Endodermal cell (in vitro differentiated cells): ENCODE results near the gene PLB1. TPM values are rescaled to one million over a fixed set of nuclear protein-coding genes. Genes with fewer than 3 reads are reported as not detected.

Experiments
- DNase-seq: peaks from one replicate; pipeline ENCODE4 v3.0.0-alpha.2; 2017
- H3K27ac ChIP-seq: 2 replicates; pipeline ENCODE4 v1.5.1; 2013; ENCODE audit warnings: mild to moderate bottlenecking, low read depth, low read length, moderate library complexity
- H3K27me3 ChIP-seq: 2 replicates; pipeline ENCODE4 v1.6.1; 2013; ENCODE audit warnings: mild to moderate bottlenecking, low read length, moderate library complexity; ENCODE audit not compliant: insufficient read depth, control insufficient read depth, poor library complexity, severe bottlenecking
- H3K36me3 ChIP-seq: 2 replicates; pipeline ENCODE4 v1.7.0; 2013; ENCODE audit warnings: mild to moderate bottlenecking, low read length, moderate library complexity; ENCODE audit not compliant: control insufficient read depth, insufficient read depth
- H3K4me1 ChIP-seq: one replicate; pipeline ENCODE4 v1.7.0; 2013; ENCODE audit warnings: low read length; ENCODE audit not compliant: control insufficient read depth, insufficient read depth
- H3K4me3 ChIP-seq: 2 replicates; pipeline ENCODE4 v1.5.1; 2013; ENCODE audit warnings: mild to moderate bottlenecking, low read length, moderate library complexity
- H3K9ac ChIP-seq: 2 replicates; pipeline ENCODE4 v1.6.1; 2013; ENCODE audit warnings: mild to moderate bottlenecking, low read length, moderate library complexity; ENCODE audit not compliant: poor library complexity, severe bottlenecking; ENCODE audit errors: extremely low read depth
- H3K9me3 ChIP-seq: 2 replicates; pipeline ENCODE4 v1.6.1; 2013; ENCODE audit warnings: mild to moderate bottlenecking, low read length, moderate library complexity; ENCODE audit not compliant: control insufficient read depth
- H3K27ac Mint-ChIP-seq: 2 replicates; pipeline ENCODE4 v1.8.0; 2020; ENCODE audit warnings: mixed read lengths
- H3K27me3 Mint-ChIP-seq: 2 replicates; pipeline ENCODE4 v1.8.0; 2021; ENCODE audit warnings: mild to moderate bottlenecking, mixed read lengths; ENCODE audit not compliant: insufficient read depth
- H3K36me3 Mint-ChIP-seq: 2 replicates; pipeline ENCODE4 v1.8.0; 2020; ENCODE audit warnings: low read depth, mixed read lengths
- H3K4me1 Mint-ChIP-seq: 2 replicates; pipeline ENCODE4 v1.8.0; 2020; ENCODE audit warnings: mixed read lengths
- H3K4me3 Mint-ChIP-seq: 2 replicates; pipeline ENCODE4 v1.8.0; 2020; ENCODE audit warnings: mild to moderate bottlenecking, moderate library complexity, mixed read lengths
- H3K9me3 Mint-ChIP-seq: 2 replicates; pipeline ENCODE4 v1.8.0; 2020; ENCODE audit warnings: mild to moderate bottlenecking, mixed read lengths
- CTCF ChIP-seq: fragments of 200-600 bp; sonication (generic); conservative IDR thresholded peaks from 2 replicates; pipeline ENCODE4 v1.5.0; 2021; ENCODE audit warnings: antibody characterized with exemption, mild to moderate bottlenecking
- WGBS, 2 experiments: methylation state at CpG; one replicate each; pipeline versions ENCODE4 v1.1.5 to v1.1.7; 2013; ENCODE audit warnings: missing lambda C conversion rate in 2 of 2, mixed read lengths in 1 of 2; ENCODE audit not compliant: insufficient coverage in 1 of 2, insufficient read length in 1 of 2; 5-methylcytosine and 5-hydroxymethylcytosine counted together
- total RNA-seq, 2 donors: library from RNA; stranded (reverse); fragmentation: NEBNext Ultra II Directional in 1 of 2; extraction: Animal tissue kit (Norgen Biotek cat#: 25700) in 1 of 2; gene quantifications; 2 replicates in 1 of 2; 3 replicates in 1 of 2; pipeline ENCODE4 v1.2.1, GENCODE V29; 2021

Gene PLB1
- total RNA-seq, 2 donors from 2014 or later = 0.35 to 0.38 TPM

GRCh38 chr2:28668880-28669279, 173.0 kb downstream of the PLB1 start:
- no peak overlapping the region for H3K9ac ChIP-seq
- H3K36me3 Mint-ChIP-seq = no peaks in the 10 kb centered on the region
- no peaks in the 10 kb centered on the region for H3K9me3 ChIP-seq
- 95 to 100% methylated on average over 2 of the region's 2 CpGs for whole genome bisulfite sequencing, 2 experiments
- H3K9me3 Mint-ChIP-seq = peaks cover 1% of the 10 kb centered on the region
- DNase-seq = no peak
- no peak overlapping the region for H3K4me3 ChIP-seq
- H3K27ac ChIP-seq = no peak overlapping the region
- no peak overlapping the region for H3K27ac Mint-ChIP-seq
- no peaks in the 10 kb centered on the region for H3K27me3 ChIP-seq
- no peaks in the 10 kb centered on the region for H3K4me1 ChIP-seq
- no peaks in the 10 kb centered on the region for H3K27me3 Mint-ChIP-seq
- H3K36me3 ChIP-seq = no peaks in the 10 kb centered on the region
- no peaks in the 10 kb centered on the region for H3K4me1 Mint-ChIP-seq
- no peak for TF ChIP-seq CTCF
- H3K4me3 Mint-ChIP-seq = no peak overlapping the region

- Mint-ChIP-seq H3K36me3 (no peaks in the 10 kb centered on the region), H3K27me3 (no peaks in the 10 kb centered on the region), H3K9me3 (peaks cover 1% of the 10 kb centered on the region), H3K4me1 (no peaks in the 10 kb centered on the region), H3K4me3 (no peak overlapping the region), H3K27ac (no peak overlapping the region)
- WGBS, 2 experiments = 65 to 79% methylated on average over 2 of the region's 2 CpGs
- peak overlapping the region; percentile 62 for H3K27ac ChIP-seq
- H3K9ac ChIP-seq = no peak overlapping the region
- no peaks in the 10 kb centered on the region for H3K9me3 ChIP-seq
- H3K4me3 ChIP-seq = no peak overlapping the region
- H3K27me3 ChIP-seq = no peaks in the 10 kb centered on the region
- TF ChIP-seq CTCF = no peak
- H3K4me1 ChIP-seq = no peaks in the 10 kb centered on the region
- no peak for DNase-seq
- H3K36me3 ChIP-seq = no peaks in the 10 kb centered on the region
Measured at GRCh38 chr2:28670856-28671255, 175.0 kb downstream of the PLB1 start.

GRCh38 chr2:28673338-28673737, 177.5 kb downstream of the PLB1 start:
- no peaks in the 10 kb centered on the region for H3K36me3 ChIP-seq
- no peaks in the 10 kb centered on the region for H3K9me3 ChIP-seq
- no peak for DNase-seq
- H3K4me1 Mint-ChIP-seq = no peaks in the 10 kb centered on the region
- no peaks in the 10 kb centered on the region for H3K4me1 ChIP-seq
- H3K27me3 Mint-ChIP-seq = no peaks in the 10 kb centered on the region
- 88 to 100% methylated on average over 1 to 4 of the region's 4 CpGs for WGBS, 2 experiments
- H3K27me3 ChIP-seq = no peaks in the 10 kb centered on the region
- H3K9ac ChIP-seq = no peak overlapping the region
- no peaks in the 10 kb centered on the region for H3K36me3 Mint-ChIP-seq
- H3K4me3 ChIP-seq = no peak overlapping the region
- no peak overlapping the region for H3K27ac Mint-ChIP-seq
- no peak overlapping the region for H3K27ac ChIP-seq
- H3K9me3 Mint-ChIP-seq = peaks cover 1% of the 10 kb centered on the region
- no peak for TF ChIP-seq CTCF
- no peak overlapping the region for H3K4me3 Mint-ChIP-seq
